Measurements from ENCODE around the gene PIK3CD. TPM values are rescaled to one million over a fixed set of nuclear protein-coding genes. Genes with fewer than 3 reads are reported as not detected.

PIK3CD gene
- total and polyA plus RNA-seq, 2 of the 8 experiments (the other 6 are each of a cell fraction or from before 2014, with no cell fraction given) = 20.6 to 24.1 TPM

DNA sequence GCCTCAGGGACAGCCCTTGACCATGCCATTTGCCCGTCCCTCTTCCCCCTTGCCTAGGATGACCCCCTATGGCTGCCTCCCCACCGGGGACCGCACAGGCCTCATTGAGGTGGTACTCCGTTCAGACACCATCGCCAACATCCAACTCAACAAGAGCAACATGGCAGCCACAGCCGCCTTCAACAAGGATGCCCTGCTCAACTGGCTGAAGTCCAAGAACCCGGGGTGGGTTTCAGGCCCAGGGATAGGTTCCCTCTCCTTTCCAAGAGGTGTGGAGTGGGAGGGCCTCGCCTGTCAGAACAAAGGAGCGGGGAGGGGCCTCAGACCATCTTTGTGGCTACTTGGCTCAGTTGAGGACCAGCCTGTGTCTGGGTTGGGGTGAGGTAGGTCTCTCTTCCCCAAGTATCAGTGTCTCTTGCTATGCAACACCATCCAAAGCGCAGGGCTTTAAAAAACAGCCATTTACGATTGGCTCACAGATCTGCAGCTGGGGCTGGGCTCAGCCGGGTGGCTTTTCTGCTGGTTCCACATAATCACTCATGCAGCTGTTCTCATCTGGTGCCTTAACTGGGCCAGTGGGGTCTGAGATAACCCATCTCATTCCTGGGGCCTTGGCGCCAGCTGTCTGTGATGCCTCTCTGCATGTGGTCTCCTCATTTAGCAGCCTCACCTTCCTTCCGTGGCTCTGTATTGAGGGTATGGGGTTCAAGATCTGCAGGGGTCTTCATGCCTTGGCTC is 71.7 kb downstream of the PIK3CD start:
- 92% methylated on average over 14 of the region's 14 CpGs; no CpG with 5 or more reads in 1 of the 2 experiments for WGBS, 2 experiments (ENCODE audit: extremely low coverage in 1 of 2, insufficient coverage in 1 of 2, insufficient read length in 1 of 2, insufficient replicate concordance in 2 of 2, low coverage in 1 of 2, low lambda C conversion rate in 2 of 2, missing lambda C conversion rate in 1 of 2)
- Histone ChIP-seq H3K9me3 (ENCODE audit: insufficient read depth in 2 of 2, low read depth in 1 of 2, low read length in 1 of 2) (peaks cover 7 to 8% of the 10 kb centered on the region in 2 experiments; a peak in 3 of 4 replicates), H3K36me3 (ENCODE audit: control insufficient read depth in 2 of 4, insufficient read depth in 4 of 4, low read length in 3 of 4) (peaks cover 2 to 21% (median 18%) of the 10 kb centered on the region in 4 experiments; a peak in 5 of 8 replicates), H3K4me1 (replicated peaks in 1 of 4; ENCODE audit: control insufficient read depth in 3 of 4, insufficient read depth in 4 of 4, low read length in 3 of 4) (peaks cover 0 to 12% (median 8%) of the 10 kb centered on the region in 4 experiments; a peak in 5 of 7 replicates), H2BK15ac (ENCODE audit: low read length) (no peak overlapping the region), H3K56ac (replicated peaks; ENCODE audit: insufficient read length, low read depth, low read length) (no peak overlapping the region), H3K79me2 (ENCODE audit: control insufficient read depth in 1 of 2, insufficient read depth in 2 of 2, low read length in 2 of 2) (no peaks in the 10 kb centered on the region), H3K9ac (replicated peaks in 1 of 4; ENCODE audit: extremely low read depth in 1 of 4, low read depth in 3 of 4, low read length in 3 of 4) (no peak overlapping the region), H4K20me1 (replicated peaks in 1 of 2; ENCODE audit: control insufficient read depth in 1 of 2, insufficient read depth in 2 of 2, low read length in 2 of 2) (no peaks in the 10 kb centered on the region), H3K4me2 (ENCODE audit: insufficient read depth in 1 of 2, low read depth in 2 of 2, low read length in 2 of 2) (no peak overlapping the region), H3K23ac (ENCODE audit: insufficient read length) (no peak overlapping the region), H2BK12ac (ENCODE audit: low read depth, low read length) (no peak overlapping the region), H4K91ac (replicated peaks; ENCODE audit: insufficient read length, low read length) (no peak overlapping the region), H2BK20ac (ENCODE audit: low read length) (no peak overlapping the region), H3K14ac (ENCODE audit: insufficient read length) (no peak overlapping the region), H2AFZ (ENCODE audit: low read length) (no peak overlapping the region), H4K5ac (ENCODE audit: insufficient read length, low read depth, low read length) (no peak overlapping the region), H3K4ac (replicated peaks; ENCODE audit: insufficient read length, low read depth, low read length) (no peak overlapping the region), H3K23me2 (ENCODE audit: low read depth, low read length) (no peaks in the 10 kb centered on the region), H3K79me1 (ENCODE audit: low read depth, low read length) (no peaks in the 10 kb centered on the region), H2BK120ac (replicated peaks; ENCODE audit: low read depth, low read length) (no peak overlapping the region), H2AK5ac (ENCODE audit: low read depth, low read length) (no peak overlapping the region), H3K4me3 (ENCODE audit: extremely low read depth in 1 of 4, insufficient read depth in 2 of 4, low read depth in 3 of 4, low read length in 4 of 4) (no peak overlapping the region), H4K8ac (ENCODE audit: extremely low read depth, insufficient read depth, low read length) (no peak overlapping the region), H2BK5ac (ENCODE audit: low read depth, low read length) (no peak overlapping the region), H3K27ac (ENCODE audit: low read depth, low read length) (no peak overlapping the region), H3K27me3 (replicated peaks in 1 of 4; ENCODE audit: control insufficient read depth in 3 of 4, extremely low read depth in 1 of 4, insufficient read depth in 3 of 4, low read length in 3 of 4) (no peaks in the 10 kb centered on the region), H3K18ac (ENCODE audit: extremely low read depth, low read length) (no peak overlapping the region)
- ChIA-PET POLR2A (ENCODE audit: partially characterized antibody) (no interaction called here), CTCF (ENCODE audit: partially characterized antibody) (interaction anchor here (0.9 to 9.2 kb wide), 13 partner anchors 7 to 146 kb away, joined by 3 to 91 read pairs (median 18); no protein-coding TSS in a partner anchor)
- FAIRE-seq (no peak), DNase-seq (ENCODE audit: low read depth in 1 of 2, low spot score in 2 of 2) (no peak)
- TF ChIP-seq RFX5 (IDR thresholded peaks at IDR 0.05; ENCODE audit: borderline replicate concordance, low read depth, low read length) (no peak), SIN3A (conservative IDR thresholded peaks at IDR 0.05 in 1 of 2, IDR thresholded peaks at IDR 0.05 in 1 of 2; ENCODE audit: low read depth in 1 of 2, low read length in 2 of 2) (no peak), RXRA (IDR thresholded peaks at IDR 0.05; ENCODE audit: insufficient read depth, low read depth, low read length) (no peak), BRCA1 (IDR thresholded peaks at IDR 0.05; ENCODE audit: low read depth, low read length) (no peak), POLR2A (IDR thresholded peaks at IDR 0.05; ENCODE audit: control extremely low read depth in 1 of 2, low read depth in 2 of 2, low read length in 2 of 2) (no peak), YY1 (IDR thresholded peaks at IDR 0.05; ENCODE audit: low read depth, low read length) (no peak), GABPA (IDR thresholded peaks at IDR 0.05; ENCODE audit: borderline replicate concordance, insufficient read depth, low read length) (no peak), EGR1 (IDR thresholded peaks at IDR 0.05; ENCODE audit: borderline replicate concordance, low read depth, low read length) (no peak), SIRT6 (IDR thresholded peaks at IDR 0.05; ENCODE audit: low read length) (no peak), BACH1 (IDR thresholded peaks at IDR 0.05; ENCODE audit: low read length) (no peak)
- TF ChIP-seq, protein P1, sequence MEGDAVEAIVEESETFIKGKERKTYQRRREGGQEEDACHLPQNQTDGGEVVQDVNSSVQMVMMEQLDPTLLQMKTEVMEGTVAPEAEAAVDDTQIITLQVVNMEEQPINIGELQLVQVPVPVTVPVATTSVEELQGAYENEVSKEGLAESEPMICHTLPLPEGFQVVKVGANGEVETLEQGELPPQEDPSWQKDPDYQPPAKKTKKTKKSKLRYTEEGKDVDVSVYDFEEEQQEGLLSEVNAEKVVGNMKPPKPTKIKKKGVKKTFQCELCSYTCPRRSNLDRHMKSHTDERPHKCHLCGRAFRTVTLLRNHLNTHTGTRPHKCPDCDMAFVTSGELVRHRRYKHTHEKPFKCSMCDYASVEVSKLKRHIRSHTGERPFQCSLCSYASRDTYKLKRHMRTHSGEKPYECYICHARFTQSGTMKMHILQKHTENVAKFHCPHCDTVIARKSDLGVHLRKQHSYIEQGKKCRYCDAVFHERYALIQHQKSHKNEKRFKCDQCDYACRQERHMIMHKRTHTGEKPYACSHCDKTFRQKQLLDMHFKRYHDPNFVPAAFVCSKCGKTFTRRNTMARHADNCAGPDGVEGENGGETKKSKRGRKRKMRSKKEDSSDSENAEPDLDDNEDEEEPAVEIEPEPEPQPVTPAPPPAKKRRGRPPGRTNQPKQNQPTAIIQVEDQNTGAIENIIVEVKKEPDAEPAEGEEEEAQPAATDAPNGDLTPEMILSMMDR (IDR thresholded peaks at IDR 0.05; ENCODE audit: control extremely low read depth in 1 of 3, insufficient read depth in 1 of 3, low read depth in 1 of 3, low read length in 3 of 3) = no peak

Data from H1 (cell line).